NCI-H146 treated with DMSO at 0.1 percent for 48 hours (cell line): ENCODE data around the gene CCNK.
A peak's percentile ranks its signal among the peaks of the same experiment; 100 is the strongest.

Source experiments
- DNase-seq: peaks from one replicate; lab custom pipeline; 2025; ENCODE audit not compliant: unreplicated experiment; lab: John Stamatoyannopoulos, UW

Gene CCNK

GRCh38 chr14:99518441-99519346 lies 37.5 kb downstream of the CCNK start:
- DNase-seq: peak; percentile 4

- no peak for DNase-seq
Measured at GRCh38 chr14:99519347-99519881, 38.2 kb downstream of the CCNK start.

GRCh38 chr14:99519931-99520421 lies 38.8 kb downstream of the CCNK start:
- DNase-seq: no peak

GRCh38 chr14:99520571-99521081 lies 39.4 kb downstream of the CCNK start:
- DNase-seq: no peak

GRCh38 chr14:99521176-99522024 lies 40.2 kb downstream of the CCNK start:
- DNase-seq: no peak

GRCh38 chr14:99522025-99522401 lies 40.8 kb downstream of the CCNK start:
- no peak for DNase-seq

GRCh38 chr14:99522457-99522891 lies 41.3 kb downstream of the CCNK start:
- DNase-seq: no peak

- no peak for DNase-seq
Measured at GRCh38 chr14:99522934-99523703, 41.9 kb downstream of the CCNK start.

GRCh38 chr14:99523704-99524055 lies 42.5 kb downstream of the CCNK start:
- no peak for DNase-seq

- no peak for DNase-seq
Measured at GRCh38 chr14:99524091-99524661, 43.0 kb downstream of the CCNK start.

- no peak for DNase-seq
Measured at GRCh38 chr14:99524804-99525698, 43.8 kb downstream of the CCNK start.

GRCh38 chr14:99525699-99526080 lies 44.5 kb downstream of the CCNK start:
- DNase-seq: no peak

- DNase-seq: no peak
Measured at GRCh38 chr14:99527026-99527425, 45.8 kb downstream of the CCNK start.

GRCh38 chr14:99527427-99528076 lies 46.3 kb downstream of the CCNK start:
- no peak for DNase-seq

- DNase-seq: no peak
Measured at GRCh38 chr14:99529899-99530298, 48.7 kb downstream of the CCNK start.

- DNase-seq: no peak
Measured at GRCh38 chr14:99530407-99531155, 49.4 kb downstream of the CCNK start.

GRCh38 chr14:99531251-99532096 lies 50.3 kb downstream of the CCNK start:
- peak; percentile 3 for DNase-seq
